GM12891 (cell line): ENCODE results near the gene SRRM5.

Experiments used
- PAX5 ChIP-seq: IDR thresholded peaks from 2 replicates; pipeline ENCODE4 v1.6.1; 2011; ENCODE audit warnings: low read length, moderate library complexity, mild to moderate bottlenecking; ENCODE audit not compliant: insufficient read depth, severe bottlenecking
- POLR2A ChIP-seq: IDR thresholded peaks from 2 replicates; pipeline ENCODE4 v1.6.1; 2011; ENCODE audit warnings: low read depth, low read length, control low read depth
- POLR2AphosphoS5 ChIP-seq: IDR thresholded peaks from 2 replicates; pipeline ENCODE4 v1.6.1; 2011; ENCODE audit warnings: low read depth, low read length, control low read depth
- POU2F2 ChIP-seq: IDR thresholded peaks from 2 replicates; pipeline ENCODE4 v1.6.1; 2011; ENCODE audit warnings: low read depth, mild to moderate bottlenecking, control low read depth, low read length, moderate library complexity
- TAF1 ChIP-seq: IDR thresholded peaks from 2 replicates; pipeline ENCODE4 v1.6.1; 2011; ENCODE audit warnings: low read depth, low read length, control low read depth

- TF ChIP-seq POLR2A (no peak), POLR2AphosphoS5 (no peak), TAF1 (no peak), PAX5 (no peak), POU2F2 (no peak)
These were observed 14.9 kb downstream of the SRRM5 start for GRCh38 chr19:43626838-43627237.
